SU-DHL-6 (cell line): Measurements from ENCODE around the gene SLC12A5.

Source experiments
- CTCF ChIP-seq: fragments of 200-600 bp; sonication (generic); IDR thresholded peaks from one replicate; pipeline ENCODE4 v1.5.1; 2017; ENCODE audit warnings: antibody characterized with exemption, mild to moderate bottlenecking, low read length, moderate library complexity; ENCODE audit not compliant: insufficient read depth, poor library complexity, severe bottlenecking
- EZH2phosphoT487 ChIP-seq: fragments of 200-600 bp; sonication (generic), shearing (Covaris generic); conservative IDR thresholded peaks from 2 replicates; pipeline ENCODE4 v1.6.1; 2018; ENCODE audit warnings: mild to moderate bottlenecking, antibody characterized with exemption, low read length, moderate library complexity, mixed read lengths

GRCh38 chr20:46011631-46012482 is 17.2 kb upstream of the SLC12A5 start:
- peak; percentile 53 for TF ChIP-seq CTCF
- no peak for TF ChIP-seq EZH2phosphoT487
